Hair follicular keratinocyte (primary cell): ENCODE results near the gene EHD4. TPM values are rescaled to one million over a fixed set of nuclear protein-coding genes. Genes with fewer than 3 reads are reported as not detected.

Experiments
- total RNA-seq: library from RNA; depleted of rRNA; stranded (reverse); fragments of >200 nt; gene quantifications from 2 replicates; pipeline ENCODE4 v1.2.3, GENCODE V29; 2015

EHD4 gene
- 40.3 and 41.4 TPM in 2 replicates for total RNA-seq

GRCh38 chr15:41972253-41973242 is at the start of gene EHD4:
EHD4 (minus strand) TSS chr15:41972557; CDS start chr15:41972494, 63 bp downstream.

GRCh38 chr15:42020713-42021273 is 48.4 kb upstream of the EHD4 start, which contains the start of gene PLA2G4E:
PLA2G4E (minus strand) TSS chr15:42021042; CDS start chr15:42021030, 12 bp downstream.

GRCh38 chr15:41893422-41894250 is 78.7 kb downstream of the EHD4 start, which contains the start of gene SPTBN5:
SPTBN5 (minus strand) TSS chr15:41894053; CDS start chr15:41893497, 556 bp downstream.

Other genes with a start within 250 kb of the EHD4 start
- 27.8 and 35.2 TPM in 2 replicates for gene MAPKBP1, start 198.1 kb downstream of the EHD4 start, total RNA-seq
- gene JMJD7, start 144.5 kb downstream of the EHD4 start, total RNA-seq: 15.5 and 24.1 TPM in 2 replicates
- gene PLA2G4B, start 133.7 kb downstream of the EHD4 start, total RNA-seq: 0.23 and 1.7 TPM in 2 replicates
- gene SPTBN5, start 78.5 kb downstream of the EHD4 start, total RNA-seq: 0.04 and 0.31 TPM in 2 replicates
- 0.27 and 0.39 TPM in 2 replicates for gene PLA2G4E, start 48.5 kb upstream of the EHD4 start, total RNA-seq
- 0.08 TPM in 1 of 2 replicates, not detected in the other for gene PLA2G4D, start 122.0 kb upstream of the EHD4 start, total RNA-seq
- gene PLA2G4F, start 184.1 kb upstream of the EHD4 start, total RNA-seq: 0.46 and 1.9 TPM in 2 replicates
- 15.2 and 24.7 TPM in 2 replicates for gene VPS39, start 235.7 kb upstream of the EHD4 start, total RNA-seq